Glutamatergic neuron (in vitro differentiated cells): ENCODE data around the gene SMNDC1. TPM values are rescaled to one million over a fixed set of nuclear protein-coding genes. Genes with fewer than 3 reads are reported as not detected.

Experiments used
- DNase-seq: peaks from one replicate; pipeline ENCODE4 v3.0.0; 2022
- H3K27ac Mint-ChIP-seq: one replicate; pipeline ENCODE4 v1.8.0; 2020; ENCODE audit warnings: mild to moderate bottlenecking, mixed read lengths, inconsistent platforms; ENCODE audit not compliant: unreplicated experiment
- H3K27me3 Mint-ChIP-seq: one replicate; pipeline ENCODE4 v1.8.0; 2020; ENCODE audit warnings: mild to moderate bottlenecking, moderate library complexity, mixed read lengths, inconsistent platforms; ENCODE audit not compliant: unreplicated experiment
- H3K36me3 Mint-ChIP-seq: one replicate; pipeline ENCODE4 v1.8.0; 2020; ENCODE audit warnings: mild to moderate bottlenecking, mixed read lengths, inconsistent platforms; ENCODE audit not compliant: unreplicated experiment
- H3K4me1 Mint-ChIP-seq: one replicate; pipeline ENCODE4 v1.8.0; 2020; ENCODE audit warnings: mild to moderate bottlenecking, low read depth, mixed read lengths, inconsistent platforms; ENCODE audit not compliant: unreplicated experiment
- H3K4me3 Mint-ChIP-seq: one replicate; pipeline ENCODE4 v1.8.0; 2020; ENCODE audit warnings: mild to moderate bottlenecking, mixed read lengths, inconsistent platforms; ENCODE audit not compliant: unreplicated experiment
- H3K9me3 Mint-ChIP-seq: one replicate; pipeline ENCODE4 v1.8.0; 2020; ENCODE audit warnings: mild to moderate bottlenecking, moderate library complexity, mixed read lengths, inconsistent platforms; ENCODE audit not compliant: unreplicated experiment
- total RNA-seq: library from RNA; stranded (reverse); fragmentation: NEBNext Ultra II Directional; extraction: Animal tissue kit (Norgen Biotek cat#: 25700); gene quantifications from one replicate; pipeline ENCODE4 v1.2.1, GENCODE V29; 2021; ENCODE audit not compliant: unreplicated experiment
- TF ChIP-seq, protein P1 (sequence below): fragments of 200-600 bp; sonication (generic); IDR thresholded peaks from one replicate; pipeline ENCODE4 v1.5.0; 2021; ENCODE audit not compliant: partially characterized antibody, unreplicated experiment

SMNDC1 gene
- total RNA-seq, 1 donor from 2014 or later, result 37.1 TPM

- peaks cover 1% of the 10 kb centered on the region for H3K4me1 Mint-ChIP-seq
- no peak overlapping the region for H3K4me3 Mint-ChIP-seq
- peaks cover 24% of the 10 kb centered on the region for H3K36me3 Mint-ChIP-seq
- H3K9me3 Mint-ChIP-seq, result peaks cover 11% of the 10 kb centered on the region
- H3K27me3 Mint-ChIP-seq, result peaks cover 3% of the 10 kb centered on the region
- TF ChIP-seq, protein P1, sequence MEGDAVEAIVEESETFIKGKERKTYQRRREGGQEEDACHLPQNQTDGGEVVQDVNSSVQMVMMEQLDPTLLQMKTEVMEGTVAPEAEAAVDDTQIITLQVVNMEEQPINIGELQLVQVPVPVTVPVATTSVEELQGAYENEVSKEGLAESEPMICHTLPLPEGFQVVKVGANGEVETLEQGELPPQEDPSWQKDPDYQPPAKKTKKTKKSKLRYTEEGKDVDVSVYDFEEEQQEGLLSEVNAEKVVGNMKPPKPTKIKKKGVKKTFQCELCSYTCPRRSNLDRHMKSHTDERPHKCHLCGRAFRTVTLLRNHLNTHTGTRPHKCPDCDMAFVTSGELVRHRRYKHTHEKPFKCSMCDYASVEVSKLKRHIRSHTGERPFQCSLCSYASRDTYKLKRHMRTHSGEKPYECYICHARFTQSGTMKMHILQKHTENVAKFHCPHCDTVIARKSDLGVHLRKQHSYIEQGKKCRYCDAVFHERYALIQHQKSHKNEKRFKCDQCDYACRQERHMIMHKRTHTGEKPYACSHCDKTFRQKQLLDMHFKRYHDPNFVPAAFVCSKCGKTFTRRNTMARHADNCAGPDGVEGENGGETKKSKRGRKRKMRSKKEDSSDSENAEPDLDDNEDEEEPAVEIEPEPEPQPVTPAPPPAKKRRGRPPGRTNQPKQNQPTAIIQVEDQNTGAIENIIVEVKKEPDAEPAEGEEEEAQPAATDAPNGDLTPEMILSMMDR, result no peak
- no peak overlapping the region for H3K27ac Mint-ChIP-seq
- DNase-seq, result no peak
These were observed 26.0 kb upstream of the SMNDC1 start for GRCh38 chr10:110330675-110331074.

- H3K9me3 Mint-ChIP-seq, result peaks cover 12% of the 10 kb centered on the region
- DNase-seq, result no peak
- no peak overlapping the region for H3K4me3 Mint-ChIP-seq
- peaks cover 24% of the 10 kb centered on the region for H3K36me3 Mint-ChIP-seq
- H3K27me3 Mint-ChIP-seq, result peaks cover 5% of the 10 kb centered on the region
- no peaks in the 10 kb centered on the region for H3K4me1 Mint-ChIP-seq
- TF ChIP-seq, protein P1, result no peak
- no peak overlapping the region for H3K27ac Mint-ChIP-seq
These were observed 22.7 kb upstream of the SMNDC1 start for GRCh38 chr10:110327262-110327914.

DNA sequence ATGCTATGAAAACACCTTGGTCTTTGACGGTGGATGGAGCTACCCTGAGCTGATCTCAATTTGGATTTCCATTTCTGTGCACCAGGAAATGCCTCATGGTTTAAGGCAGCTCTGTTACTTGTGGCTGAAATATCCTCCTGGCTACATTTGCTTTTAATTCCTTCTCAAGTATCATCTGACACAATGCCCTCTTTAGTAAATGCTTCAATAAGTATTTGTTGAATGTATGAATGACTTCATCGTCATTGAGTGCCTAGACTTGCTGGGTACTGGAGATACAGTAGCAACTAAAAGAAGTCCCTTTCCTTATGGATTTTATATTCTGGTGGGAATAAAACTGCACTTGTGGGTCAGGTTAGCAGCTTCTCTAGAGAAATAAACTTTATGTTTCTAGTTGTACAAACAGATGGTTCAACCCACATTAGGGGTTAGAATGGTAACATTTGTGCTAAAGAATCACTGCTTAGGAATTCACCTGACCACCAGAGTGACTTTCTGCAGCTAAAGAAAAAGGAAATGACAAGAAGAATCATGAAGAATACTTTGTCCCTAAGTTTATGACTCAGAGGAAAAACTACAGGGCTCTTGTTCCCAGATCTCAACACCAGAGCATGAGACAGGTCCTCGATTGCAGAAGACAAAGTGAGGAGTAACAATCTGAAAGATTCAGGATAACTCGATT lies 21.8 kb upstream of the SMNDC1 start:
- no peak for DNase-seq
- Mint-ChIP-seq H3K4me3 (no peak overlapping the region), H3K27me3 (peaks cover 5% of the 10 kb centered on the region), H3K4me1 (no peaks in the 10 kb centered on the region), H3K27ac (no peak overlapping the region), H3K9me3 (peaks cover 12% of the 10 kb centered on the region), H3K36me3 (peaks cover 24% of the 10 kb centered on the region)
- TF ChIP-seq, protein P1, result no peak

GRCh38 chr10:110324805-110325280 lies 20.1 kb upstream of the SMNDC1 start:
- TF ChIP-seq, protein P1, result no peak
- DNase-seq, result no peak
- H3K36me3 Mint-ChIP-seq, result peaks cover 12% of the 10 kb centered on the region
- no peak overlapping the region for H3K4me3 Mint-ChIP-seq
- peaks cover 3% of the 10 kb centered on the region for H3K9me3 Mint-ChIP-seq
- no peak overlapping the region for H3K27ac Mint-ChIP-seq
- H3K27me3 Mint-ChIP-seq, result peaks cover 5% of the 10 kb centered on the region
- no peaks in the 10 kb centered on the region for H3K4me1 Mint-ChIP-seq
